Measurements from ENCODE around the gene ATP1A2.
A peak's percentile ranks its signal among the peaks of the same experiment; 100 is the strongest.

Gene ATP1A2

DNA sequence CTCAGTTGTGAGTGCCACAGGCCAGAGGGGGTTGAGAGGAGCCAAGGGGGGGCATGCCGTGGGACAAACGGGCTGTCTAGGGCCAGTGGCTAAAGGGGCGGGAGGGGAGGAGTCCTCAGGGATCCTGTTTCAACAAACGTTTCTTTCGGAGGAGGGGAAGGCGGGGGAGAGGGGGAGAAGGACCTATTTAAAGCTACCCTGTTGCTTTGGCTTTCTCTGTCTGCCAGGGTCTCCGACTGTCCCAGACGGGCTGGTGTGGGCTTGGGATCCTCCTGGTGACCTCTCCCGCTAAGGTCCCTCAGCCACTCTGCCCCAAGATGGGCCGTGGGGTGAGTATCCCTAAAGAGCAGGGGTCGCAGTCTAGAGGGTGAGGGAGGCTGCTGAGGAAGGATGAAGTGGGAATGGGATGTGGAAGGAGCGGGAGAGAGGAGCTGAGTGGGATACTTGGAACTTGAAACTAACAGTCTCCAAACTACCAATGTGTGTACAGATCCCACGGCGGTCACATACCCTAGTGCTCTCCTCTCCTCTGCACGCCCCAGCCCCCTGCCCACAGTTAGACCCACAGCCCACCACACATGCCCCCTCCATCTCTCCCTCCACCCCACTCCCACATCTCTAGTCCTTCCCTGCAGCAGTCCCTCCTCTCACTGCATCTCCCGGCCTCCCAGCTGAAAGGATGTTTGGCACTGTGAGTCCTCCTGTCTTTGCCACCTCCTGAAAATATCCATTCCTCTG is at the start of gene ATP1A2:
TSS of gene ATP1A2 (plus strand) at position 215 of the 738 bp plus-strand sequence. CDS start at position 318, 103 bp downstream.
- no peak for DNase-seq (ENCODE audit: low spot score)

DNA sequence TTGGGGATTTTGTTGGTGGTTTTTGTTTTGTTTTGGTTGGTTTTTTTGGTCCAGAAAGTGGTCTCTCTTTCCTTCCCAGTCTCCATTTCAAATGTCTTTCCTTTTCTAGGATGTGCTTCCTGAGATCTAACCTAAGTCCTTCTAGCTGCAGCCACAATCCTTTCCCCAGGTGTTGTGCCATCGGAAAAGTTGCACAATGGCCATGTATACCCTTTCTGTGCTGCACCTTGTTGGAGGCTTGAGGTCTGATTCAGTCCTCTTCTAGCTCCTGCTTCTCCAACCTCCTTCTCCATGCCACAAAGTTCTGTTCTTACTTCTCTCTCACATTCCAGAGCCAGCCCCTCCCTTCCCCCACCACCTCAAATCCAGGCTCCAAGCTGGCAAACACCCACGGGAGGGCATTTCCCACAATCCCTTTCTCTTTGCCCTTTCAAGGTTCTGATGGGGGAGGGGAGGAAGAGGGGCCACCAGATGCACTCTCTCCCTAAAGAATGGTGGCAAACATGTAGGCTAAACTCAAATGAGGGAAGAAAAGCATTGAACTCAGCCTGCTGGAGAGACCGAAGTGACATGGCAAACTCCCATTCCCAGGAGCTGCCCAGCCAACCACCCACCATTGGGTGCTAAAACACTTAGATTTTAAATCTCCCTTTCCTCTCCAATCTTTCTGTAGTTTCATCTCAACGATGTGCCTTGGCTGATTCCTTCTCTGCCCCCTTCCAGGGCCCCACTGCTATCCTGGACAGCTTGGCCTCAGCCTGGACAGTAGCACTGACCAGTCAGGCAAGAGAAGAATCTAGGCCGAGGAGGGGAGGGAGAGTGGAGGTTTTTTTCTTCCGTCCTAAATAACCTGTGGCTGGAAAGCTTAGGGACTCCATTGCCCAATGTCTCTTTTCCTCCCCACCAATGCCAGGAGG is 48.5 kb upstream of the ATP1A2 start:
- DNase-seq (ENCODE audit: low spot score) = no peak

DNA sequence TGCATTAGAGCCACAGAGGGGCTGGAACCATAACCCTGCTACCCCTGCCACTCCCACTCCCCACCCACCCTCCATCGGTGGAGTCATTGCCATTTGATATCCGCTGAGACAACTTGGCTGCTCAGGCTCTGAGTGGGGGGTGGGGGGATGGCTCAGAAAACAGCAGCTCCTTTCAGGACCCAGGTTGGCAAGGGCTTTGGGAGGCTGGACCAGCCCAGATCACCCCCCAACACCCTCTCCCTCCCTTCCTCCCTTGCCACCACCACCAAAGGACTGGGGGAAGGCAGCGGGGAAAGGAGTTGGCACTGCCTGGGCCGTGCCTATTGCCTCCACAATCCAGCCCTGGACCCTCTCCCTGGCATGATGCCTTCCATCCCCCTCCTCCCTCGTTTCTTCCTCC is 47.3 kb upstream of the ATP1A2 start:
- no peak for DNase-seq (ENCODE audit: low spot score)

DNA sequence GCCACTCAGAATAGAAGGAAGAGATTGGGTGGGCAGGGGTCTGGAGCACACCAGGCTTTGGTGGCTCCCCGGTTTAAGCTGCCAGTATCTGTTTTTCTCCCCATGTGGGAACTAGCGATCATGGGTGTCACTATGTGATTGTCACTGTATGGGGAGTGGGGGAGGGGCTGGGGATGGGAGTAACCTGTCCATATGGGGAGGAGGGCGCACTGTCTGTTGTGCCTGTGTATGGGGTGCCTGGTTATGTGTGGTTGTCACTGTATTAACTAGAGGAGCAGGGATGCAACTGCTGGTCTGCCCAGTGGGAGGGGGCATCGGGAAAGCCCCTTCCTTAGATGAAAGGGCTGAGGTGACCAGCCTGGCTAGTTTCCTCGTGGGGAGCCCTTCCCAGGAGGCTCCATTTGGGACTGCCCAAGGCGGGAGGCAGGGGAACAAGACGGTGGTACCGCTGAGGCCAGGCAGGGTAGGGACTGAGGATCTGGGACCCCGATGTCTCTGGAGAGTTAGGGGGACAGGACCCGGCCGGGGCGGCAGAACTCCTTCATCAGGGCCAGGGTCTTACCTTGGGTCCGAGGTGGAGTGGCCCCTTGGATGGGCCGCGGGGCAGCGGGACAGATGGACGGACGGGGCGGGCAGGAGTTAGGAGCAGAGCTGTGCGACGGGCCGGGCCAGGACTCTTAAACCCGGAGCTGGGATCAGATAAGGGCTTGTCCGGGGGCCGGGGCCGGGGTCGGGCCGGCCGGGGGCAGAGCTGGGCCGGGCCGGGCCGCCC is 45.9 kb upstream of the ATP1A2 start, which contains the start of gene KCNJ10:
TSS of gene KCNJ10 (minus strand) at position 701 of the 772 bp plus-strand sequence. CDS start 27,628 bp downstream, outside the sequence.
- no peak for DNase-seq (ENCODE audit: low spot score)

DNA sequence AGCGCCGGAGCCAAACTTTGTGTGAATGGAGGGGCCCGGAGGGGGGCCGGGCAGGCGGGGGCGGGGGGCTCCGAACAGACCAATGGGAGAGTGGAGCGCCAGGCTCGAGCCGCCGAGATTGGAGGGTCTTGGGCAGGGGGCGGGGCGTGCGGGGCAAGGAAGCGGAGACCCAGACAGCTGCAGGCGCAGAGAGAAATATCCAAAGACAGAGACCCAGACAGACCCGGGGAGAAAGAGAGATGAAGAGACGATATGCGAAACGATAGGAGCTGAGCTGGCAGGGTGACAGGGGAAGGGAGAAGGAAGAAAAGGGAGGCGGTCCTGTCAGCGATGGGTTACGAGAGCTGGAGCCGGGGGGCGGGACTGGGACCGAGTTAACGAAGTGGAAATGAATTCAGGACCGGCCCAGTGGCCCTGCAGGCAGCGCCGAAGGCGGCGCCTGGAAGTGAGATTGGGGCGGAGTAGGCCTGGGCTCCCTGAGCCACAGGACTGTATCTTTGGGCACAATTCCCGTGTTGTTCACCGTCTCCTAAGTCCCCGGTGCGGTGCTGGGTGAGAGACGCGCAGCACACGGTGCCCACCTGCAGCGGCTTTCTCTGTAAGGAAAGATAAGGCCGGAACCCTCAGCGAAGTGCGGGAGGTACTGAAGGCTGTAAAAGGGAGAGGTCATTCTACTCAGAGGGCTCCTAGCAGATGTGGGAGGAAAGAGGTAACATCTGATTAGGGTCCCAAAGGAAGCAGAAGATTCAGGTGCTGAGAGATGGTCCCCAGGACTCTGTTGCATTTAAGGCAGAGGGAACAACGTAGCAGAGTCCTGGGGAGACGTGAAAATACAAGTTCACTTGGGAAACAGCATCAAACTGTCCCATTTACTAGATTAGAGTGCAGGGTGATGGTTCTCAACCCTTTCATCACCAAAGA is 45.1 kb upstream of the ATP1A2 start:
- DNase-seq (ENCODE audit: low spot score) = peak; percentile 61

DNA sequence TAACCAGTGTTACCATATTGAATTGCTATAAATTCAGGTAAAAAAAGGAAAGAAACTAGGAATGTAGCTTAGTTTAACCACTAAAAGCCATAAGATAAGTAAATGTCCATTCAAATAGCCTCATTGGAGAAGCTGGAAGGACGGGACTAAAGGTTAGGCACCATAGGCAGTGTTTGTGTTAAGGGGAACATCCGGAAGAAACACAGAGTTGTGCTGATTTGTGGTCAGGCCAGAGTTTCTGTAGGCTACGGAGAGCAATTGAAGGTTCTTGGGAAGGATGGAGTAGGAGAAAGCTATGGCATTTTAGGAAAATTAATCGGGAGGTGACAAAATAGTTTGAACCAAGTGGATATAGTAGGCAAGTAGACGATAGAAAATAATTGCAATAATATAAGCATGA is 44.3 kb upstream of the ATP1A2 start:
- DNase-seq (ENCODE audit: low spot score) = no peak

DNA sequence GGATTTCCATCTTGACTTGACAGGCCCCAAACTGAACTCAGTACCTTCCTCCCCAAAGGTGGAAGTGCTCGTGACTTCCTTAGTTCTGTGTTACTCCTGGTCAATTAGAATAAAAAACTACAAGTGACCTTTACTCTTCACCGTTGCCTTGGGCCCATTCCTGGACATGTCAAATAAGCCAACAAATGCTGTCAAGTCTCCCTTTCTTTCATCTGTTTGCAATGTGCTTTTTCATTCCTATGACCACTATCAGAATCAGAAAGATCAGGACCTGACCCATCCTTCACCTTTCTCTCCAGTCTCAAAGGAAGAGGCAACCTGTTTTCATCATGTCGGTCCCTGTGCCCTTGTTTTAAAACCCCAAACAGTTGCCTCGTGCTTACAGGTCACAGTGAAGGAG is 40.7 kb upstream of the ATP1A2 start:
- DNase-seq (ENCODE audit: low spot score) = no peak

DNA sequence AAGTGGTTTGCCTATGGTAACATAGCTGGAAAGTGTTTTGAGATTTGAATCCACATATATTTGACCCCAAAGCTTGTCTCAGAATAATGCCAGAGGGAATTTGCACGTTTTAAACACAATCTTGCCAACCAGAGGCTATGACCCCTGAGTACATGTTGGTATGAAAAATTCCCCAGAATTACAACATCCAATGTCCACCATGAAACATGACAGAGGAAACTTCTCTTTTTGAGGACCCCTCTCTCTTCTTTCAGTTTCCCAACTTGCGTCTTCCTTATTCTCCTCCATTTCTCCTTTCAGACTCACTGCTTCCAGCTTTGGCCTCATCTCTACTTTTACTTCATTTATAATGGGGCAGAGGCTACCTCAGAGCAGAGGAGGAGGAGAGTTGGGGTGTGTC is 39.7 kb upstream of the ATP1A2 start:
- no peak for DNase-seq (ENCODE audit: low spot score)

DNA sequence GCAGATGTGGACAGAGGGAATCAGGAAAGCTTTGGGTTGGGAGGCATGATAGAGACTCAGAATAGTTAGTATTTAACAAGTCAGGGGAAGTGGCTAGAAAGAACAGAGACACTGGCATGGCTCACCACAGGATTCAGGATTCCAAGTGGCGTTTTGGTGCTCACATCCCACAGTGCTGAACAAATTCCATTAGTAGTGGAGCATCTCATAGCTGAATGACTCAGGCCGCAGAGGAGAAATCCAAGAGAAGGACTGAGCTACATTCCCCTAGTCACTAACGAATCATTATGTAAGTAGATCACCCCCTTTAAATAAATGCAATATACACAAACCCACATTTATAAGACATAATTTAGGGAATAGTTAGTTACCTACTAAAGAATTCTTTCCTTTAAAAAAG is 39.3 kb upstream of the ATP1A2 start:
- no peak for DNase-seq (ENCODE audit: low spot score)

DNA sequence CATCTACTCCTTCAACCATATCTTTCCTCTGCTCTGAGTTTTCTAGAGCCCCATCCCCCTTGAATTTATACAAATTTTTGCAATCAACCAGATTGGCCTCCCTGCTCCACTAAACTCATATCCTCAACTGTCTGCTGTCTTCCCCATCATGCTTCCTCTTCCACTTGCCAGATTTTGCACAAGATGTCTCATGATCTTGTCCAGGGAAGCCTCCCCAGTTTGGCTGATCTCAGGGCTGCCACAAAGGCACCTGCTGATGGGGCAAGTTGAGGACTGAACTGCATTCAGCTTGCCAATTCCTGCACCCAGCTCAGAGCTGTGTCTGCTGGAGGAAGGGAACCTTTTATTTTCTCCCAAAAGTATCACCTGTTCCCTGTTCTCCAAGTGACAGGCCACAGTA is 38.1 kb upstream of the ATP1A2 start:
- no peak for DNase-seq (ENCODE audit: low spot score)

DNA sequence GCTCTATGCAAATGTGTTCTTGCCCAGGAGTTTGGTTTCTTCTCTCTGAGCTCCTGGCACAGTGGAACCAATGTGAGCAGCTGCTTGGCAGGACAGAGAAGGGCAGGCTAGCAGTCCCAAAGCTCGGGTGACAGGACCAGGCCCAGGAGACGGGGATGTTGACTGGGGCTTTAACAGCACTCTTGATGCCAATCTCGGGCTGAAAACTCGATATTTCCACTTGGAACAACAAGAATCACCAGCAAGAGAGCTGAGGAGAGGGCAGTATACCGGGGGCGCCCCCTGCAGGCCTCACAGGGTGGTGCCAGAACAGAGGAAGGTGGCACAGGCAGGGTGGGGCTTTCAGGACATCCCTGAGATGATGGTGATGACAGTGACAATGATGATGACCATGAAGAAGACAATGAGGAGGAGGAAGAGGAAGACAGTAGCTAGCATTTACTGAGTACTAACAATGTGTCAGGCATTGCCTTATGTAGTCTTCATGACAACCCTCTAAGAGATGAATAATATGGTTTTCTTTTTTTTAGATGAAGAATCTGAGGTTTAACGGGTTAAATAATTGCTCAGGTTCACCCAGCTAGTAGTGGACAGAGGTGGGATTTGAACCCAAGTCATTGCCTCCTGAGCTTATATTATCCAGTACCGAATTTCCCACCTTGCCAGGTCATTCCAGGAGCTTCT is 36.9 kb upstream of the ATP1A2 start:
- DNase-seq (ENCODE audit: low spot score) = peak; percentile 61

DNA sequence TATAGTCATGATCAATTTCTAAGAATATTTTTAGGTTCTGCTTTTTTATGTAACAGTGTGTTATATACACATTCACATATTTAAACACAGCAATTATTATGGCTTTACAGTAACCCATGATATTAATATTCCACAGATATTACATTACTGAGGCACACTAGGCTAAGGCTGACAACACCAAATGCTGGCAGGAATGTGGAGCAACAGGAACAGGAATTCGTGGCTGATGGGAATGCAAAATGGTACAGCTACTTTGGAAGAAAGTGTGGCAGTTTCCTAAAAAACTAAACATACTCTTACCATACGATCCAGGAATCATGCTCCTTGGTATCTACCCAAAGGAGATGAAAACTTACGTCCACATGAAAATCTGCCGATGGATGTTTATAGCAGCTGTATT is 36.1 kb upstream of the ATP1A2 start:
- DNase-seq (ENCODE audit: low spot score) = no peak

DNA sequence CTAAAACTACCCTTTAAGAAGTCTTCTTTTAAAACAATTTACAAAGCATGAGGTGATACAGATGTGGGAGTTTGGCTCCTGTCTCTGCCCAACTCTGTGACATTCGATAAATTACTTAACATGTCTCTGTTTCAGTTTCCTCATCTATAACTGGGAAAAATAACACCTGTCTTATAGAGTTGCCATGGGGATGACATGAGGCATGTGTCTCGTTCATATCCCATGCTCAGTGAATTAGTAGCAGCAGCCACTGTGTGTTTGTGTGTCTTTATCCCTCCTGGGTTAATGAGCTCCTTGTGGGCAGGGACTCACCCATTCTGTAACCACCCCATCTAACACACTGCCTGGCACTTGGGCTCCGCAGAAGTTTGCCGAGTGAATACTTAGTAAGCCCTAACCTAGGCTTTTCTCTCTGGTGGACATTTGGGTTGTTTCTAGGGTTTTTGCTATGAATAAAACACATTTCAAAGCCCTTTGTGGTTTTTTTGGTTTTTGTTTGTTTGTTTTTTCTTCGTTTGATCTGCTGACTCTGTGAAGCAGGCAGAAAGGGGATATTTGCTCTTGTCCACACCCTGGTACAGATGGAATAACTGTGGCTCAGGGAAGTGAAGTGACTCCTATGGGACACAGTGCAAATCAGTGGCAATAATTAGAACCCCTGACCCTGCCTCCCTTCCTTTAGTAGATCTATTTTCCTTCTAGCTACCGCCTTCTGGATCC is 35.0 kb upstream of the ATP1A2 start:
- DNase-seq (ENCODE audit: low spot score) = no peak

DNA sequence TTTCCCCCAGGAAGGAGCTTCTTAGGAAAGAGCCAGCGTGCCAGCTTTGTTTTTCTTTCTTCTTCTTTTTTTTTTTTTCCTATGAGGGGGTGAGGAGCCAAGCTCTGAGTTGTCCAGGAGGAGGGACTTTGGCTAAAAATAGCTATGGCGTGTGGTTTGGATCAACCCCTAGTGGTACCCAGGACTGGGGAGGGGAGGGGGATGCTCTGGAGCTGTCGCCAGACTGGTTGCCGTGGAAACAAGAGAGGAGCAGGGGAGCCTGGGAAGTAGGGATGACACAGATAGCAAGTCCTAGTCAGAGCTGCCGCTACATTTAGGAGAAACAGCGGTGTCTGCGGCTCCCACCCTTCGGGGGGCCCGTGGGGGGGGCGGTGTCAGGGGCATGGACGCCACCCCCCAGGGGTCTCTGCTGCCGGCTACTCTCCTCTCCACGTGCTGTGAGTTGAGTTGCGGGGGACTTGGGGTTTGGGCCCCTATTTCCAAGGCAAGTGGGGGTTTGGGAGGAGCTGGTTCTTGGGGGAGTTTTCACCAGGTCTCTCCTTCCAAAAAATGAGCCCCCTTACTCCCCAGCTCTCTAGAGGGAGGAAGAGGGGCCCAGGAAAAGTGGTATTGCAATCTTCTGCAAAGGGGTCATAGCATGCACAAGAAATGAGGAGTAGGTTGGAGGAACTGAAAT is 34.2 kb upstream of the ATP1A2 start, which contains the start of gene KCNJ9:
TSS of gene KCNJ9 (plus strand) at position 278 of the 676 bp plus-strand sequence. CDS start 2,493 bp downstream, outside the sequence.
- peak; percentile 87 for DNase-seq (ENCODE audit: low spot score)

DNA sequence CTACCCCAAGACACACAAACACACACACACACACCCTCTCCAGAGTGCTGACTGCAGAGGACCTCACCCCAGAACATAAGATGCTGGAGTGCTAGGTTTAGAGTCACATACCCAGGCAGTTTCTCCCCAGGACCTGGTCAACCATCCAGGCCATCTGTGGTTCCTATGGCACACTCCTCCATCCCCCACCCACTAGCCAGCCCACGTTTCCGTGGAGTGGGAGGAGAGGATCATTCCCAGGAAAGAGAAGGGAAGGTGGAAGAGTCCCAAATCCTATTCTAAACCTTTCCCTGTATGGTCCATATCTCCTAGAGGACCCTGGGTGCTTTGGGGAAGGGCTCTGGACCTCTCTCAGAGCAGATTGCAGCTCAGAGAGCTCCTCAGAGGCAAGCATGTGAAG is 33.1 kb upstream of the ATP1A2 start:
- DNase-seq (ENCODE audit: low spot score) = no peak

DNA sequence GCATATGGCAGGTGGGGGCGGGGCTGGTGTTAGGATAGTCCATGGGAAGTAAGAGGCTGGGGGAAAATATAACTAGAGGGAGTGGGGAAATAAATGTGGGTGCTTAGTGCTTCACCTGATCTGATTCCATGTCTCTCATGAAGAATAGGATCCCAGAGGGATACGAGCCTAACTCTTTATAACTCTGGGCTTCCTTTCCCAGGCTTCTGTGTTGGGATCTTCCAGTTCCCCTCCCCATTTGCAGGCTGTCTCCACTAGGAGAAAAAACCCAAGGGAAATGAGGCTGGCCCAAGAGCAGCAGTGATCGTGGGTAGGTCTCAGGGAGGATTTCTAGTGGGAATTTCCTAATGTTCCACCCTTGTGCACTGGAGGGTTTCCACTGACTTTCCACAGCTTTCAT is 32.6 kb upstream of the ATP1A2 start:
- DNase-seq (ENCODE audit: low spot score) = no peak

DNA sequence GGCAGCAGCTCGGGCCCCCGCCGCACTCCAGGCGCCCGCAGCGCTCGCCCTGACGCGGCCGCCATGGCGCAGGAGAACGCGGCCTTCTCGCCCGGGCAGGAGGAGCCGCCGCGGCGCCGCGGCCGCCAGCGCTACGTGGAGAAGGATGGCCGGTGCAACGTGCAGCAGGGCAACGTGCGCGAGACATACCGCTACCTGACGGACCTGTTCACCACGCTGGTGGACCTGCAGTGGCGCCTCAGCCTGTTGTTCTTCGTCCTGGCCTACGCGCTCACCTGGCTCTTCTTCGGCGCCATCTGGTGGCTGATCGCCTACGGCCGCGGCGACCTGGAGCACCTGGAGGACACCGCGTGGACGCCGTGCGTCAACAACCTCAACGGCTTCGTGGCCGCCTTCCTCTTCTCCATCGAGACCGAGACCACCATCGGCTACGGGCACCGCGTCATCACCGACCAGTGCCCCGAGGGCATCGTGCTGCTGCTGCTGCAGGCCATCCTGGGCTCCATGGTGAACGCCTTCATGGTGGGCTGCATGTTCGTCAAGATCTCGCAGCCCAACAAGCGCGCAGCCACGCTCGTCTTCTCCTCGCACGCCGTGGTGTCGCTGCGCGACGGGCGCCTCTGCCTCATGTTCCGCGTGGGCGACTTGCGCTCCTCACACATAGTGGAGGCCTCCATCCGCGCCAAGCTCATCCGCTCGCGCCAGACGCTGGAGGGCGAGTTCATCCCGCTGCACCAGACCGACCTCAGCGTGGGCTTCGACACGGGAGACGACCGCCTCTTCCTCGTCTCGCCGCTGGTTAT is 31.4 kb upstream of the ATP1A2 start:
- DNase-seq (ENCODE audit: low spot score) = no peak

DNA sequence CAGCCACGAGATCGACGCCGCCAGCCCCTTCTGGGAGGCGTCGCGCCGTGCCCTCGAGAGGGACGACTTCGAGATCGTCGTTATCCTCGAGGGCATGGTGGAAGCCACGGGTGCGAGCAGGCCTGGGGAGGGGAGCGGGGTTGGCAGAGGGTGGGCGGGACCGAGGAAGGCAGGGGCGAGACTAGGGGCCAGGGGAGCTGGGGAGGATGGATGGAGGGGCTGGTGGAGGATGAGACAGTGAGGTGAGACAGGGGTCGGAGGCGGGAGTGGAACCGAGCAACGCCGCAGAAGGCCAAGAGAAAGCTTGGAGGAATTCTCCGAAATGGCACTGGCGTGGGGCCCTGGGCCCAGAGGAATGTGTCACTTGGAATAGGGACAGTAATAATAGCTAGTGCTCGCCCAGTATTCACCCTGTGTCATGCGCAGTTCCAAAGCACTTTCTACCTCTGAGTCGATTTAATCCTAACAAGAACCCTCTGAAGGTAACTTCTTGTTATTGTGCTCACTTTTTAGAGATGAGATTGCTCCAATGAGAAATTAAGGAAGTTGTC is 30.7 kb upstream of the ATP1A2 start:
- DNase-seq (ENCODE audit: low spot score) = no peak
